Motor neuron (in vitro differentiated cells): ENCODE results near the gene NECAP2. TPM values are rescaled to one million over a fixed set of nuclear protein-coding genes. Genes with fewer than 3 reads are reported as not detected.
A peak's percentile ranks its signal among the peaks of the same experiment; 100 is the strongest.

Experiments
- ATAC-seq, 8 experiments: fragments of 200-7000 bp; cut with Tn5 transposase; replicated peaks in 6 of 8; 2 replicates each; pipeline ENCODE4 v1.8.0; 2021; ENCODE audit warnings: mild to moderate bottlenecking in 8 of 8, moderate library complexity in 8 of 8
- H3K27ac ChIP-seq, 2 donors: fragments of 250-450 bp; sonication (Bioruptor Pico); 2 replicates each; pipeline ENCODE4 v1.9.0; 2021; ENCODE audit warnings: antibody characterized with exemption in 2 of 2, mild to moderate bottlenecking in 2 of 2, moderate library complexity in 1 of 2
- H3K4me1 ChIP-seq, 2 donors: fragments of 250-450 bp; sonication (Bioruptor Pico); replicated peaks in 1 of 2; 2 replicates each; pipeline ENCODE4 v1.6.1; 2021; ENCODE audit warnings: antibody characterized with exemption in 2 of 2, mild to moderate bottlenecking in 2 of 2, moderate library complexity in 1 of 2
- H3K4me3 ChIP-seq, 5 donors: fragments of 250-450 bp; sonication (Bioruptor Pico); 2 replicates each; pipeline ENCODE4 v1.9.0; 2021; ENCODE audit warnings: antibody characterized with exemption in 5 of 5, mild to moderate bottlenecking in 5 of 5, moderate library complexity in 4 of 5
- WGBS, 10 experiments: fragments of 450-650 bp; shearing (Covaris generic); methylation state at CpG; one replicate each; pipeline ENCODE4 v1.0.0; 2022; 5-methylcytosine and 5-hydroxymethylcytosine counted together
- in situ Hi-C, 9 experiments: fragments of 400-800 bp; cut with MboI; loops; one replicate each; pipeline ENCODE4 v1.15.0; 2021; ENCODE audit warnings: low sequenced_read_pairs in 9 of 9, low pct_unique_long_range_greater_than_20kb in 2 of 9; ENCODE audit not compliant: unreplicated experiment in 9 of 9
- total RNA-seq, 8 experiments: library from RNA; unstranded; fragments of 300-600 nt; gene quantifications; 2 replicates each; pipeline versions ENCODE4 v1.2.3 to v1.2.4, GENCODE V29; 2022

NECAP2 gene
- total RNA-seq, 8 experiments from 2014 or later: 23.9 to 77.3 (median 47.2) TPM

DNA sequence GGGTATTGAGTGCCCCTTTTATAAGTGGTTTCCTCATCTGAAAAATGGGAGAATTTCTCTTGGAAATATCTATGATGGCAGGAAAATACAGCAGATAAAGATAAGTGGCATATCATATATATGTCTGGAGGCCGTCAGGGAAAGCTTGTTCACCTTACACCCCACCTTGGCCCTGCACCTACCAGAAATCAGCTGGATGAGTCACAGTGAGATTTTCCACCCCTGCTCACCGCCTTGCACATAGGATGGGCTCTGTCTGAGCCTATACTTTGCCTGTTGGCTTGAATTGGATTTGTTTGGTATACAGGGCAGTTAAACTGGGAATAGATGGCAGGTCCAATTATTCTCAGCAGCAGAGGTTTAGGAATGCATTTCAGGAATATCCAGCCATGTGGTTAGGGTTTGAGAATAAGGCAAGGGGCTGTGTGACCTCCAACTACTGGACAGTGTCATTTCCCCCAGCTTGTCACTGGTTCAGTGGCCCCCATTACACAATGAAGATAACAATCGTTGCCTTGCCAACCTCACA, 3.5 kb upstream of the NECAP2 start, which contains the start of gene SPATA21:
Gene SPATA21, minus strand, starts transcription at position 479 of the 529 bp plus-strand sequence. CDS start 6,053 bp downstream, outside the sequence.
- no peak for ATAC-seq
- WGBS, 10 experiments: 0 to 71% (median 56%) methylated on average over 1 to 3 of the region's 3 CpGs; no CpG with 5 or more reads in 1 of the 10 experiments
- Histone ChIP-seq H3K27ac (no peak within 1 kb of the TSS), H3K4me3 (no peak within 1 kb of the TSS), H3K4me1 (peaks cover 8 to 10% of the 10 kb centered on the region in 2 donors)
- in situ Hi-C loops: no loop called here

DNA sequence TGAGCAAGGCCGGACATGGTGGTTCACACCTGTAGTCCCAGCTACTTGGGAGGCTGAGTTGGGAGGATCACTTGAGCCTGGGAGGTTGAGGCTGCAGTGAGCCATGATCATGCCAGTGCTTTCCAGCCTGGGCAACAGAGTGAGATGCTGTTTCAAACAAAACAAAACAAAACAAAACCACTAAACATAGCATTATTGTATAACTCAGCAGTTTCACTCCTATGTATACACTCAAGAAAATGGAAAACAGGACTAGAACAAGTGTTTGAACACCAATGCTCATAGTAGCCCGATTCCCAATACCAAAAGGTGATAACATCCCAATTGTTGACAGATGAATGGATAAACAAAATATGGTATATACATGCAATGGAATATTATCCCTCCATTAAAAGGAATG, 2.0 kb upstream of the NECAP2 start:
- Histone ChIP-seq H3K4me1 (peaks cover 8 to 11% of the 10 kb centered on the region in 2 donors), H3K4me3 (no peak overlapping the region), H3K27ac (no peak overlapping the region)
- in situ Hi-C loops: no loop called here
- ATAC-seq: no peak
- 38 to 100% (median 83%) methylated on average over 1 to 2 of the region's 2 CpGs; no CpG with 5 or more reads in 1 of the 10 experiments for WGBS, 10 experiments

DNA sequence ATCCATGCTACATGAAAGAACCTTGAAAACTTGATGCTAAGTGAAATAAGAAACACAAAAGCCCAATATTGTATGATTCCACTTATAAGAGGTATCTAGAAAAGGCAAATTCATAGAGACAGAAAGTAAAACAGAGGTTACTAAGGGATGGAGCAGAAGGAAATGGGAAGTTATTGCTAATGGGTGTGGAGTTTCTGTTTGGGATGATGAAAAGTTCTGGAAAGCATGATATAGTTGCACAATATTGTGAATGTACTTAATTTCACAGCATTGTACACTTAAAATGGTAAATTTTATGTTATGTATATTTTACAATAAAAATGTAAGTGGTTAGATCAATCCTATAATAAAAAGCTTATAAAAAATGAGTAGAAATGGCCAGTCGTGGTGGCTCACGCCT, 1.6 kb upstream of the NECAP2 start:
- Histone ChIP-seq H3K4me3 (no peak overlapping the region), H3K27ac (no peak overlapping the region), H3K4me1 (peaks cover 8 to 11% of the 10 kb centered on the region in 2 donors)
- in situ Hi-C loops: no loop called here
- WGBS, 10 experiments: 67 to 100% (median 86%) methylated on average over 1 to 2 of the region's 2 CpGs; no CpG with 5 or more reads in 3 of the 10 experiments
- ATAC-seq: no peak

DNA sequence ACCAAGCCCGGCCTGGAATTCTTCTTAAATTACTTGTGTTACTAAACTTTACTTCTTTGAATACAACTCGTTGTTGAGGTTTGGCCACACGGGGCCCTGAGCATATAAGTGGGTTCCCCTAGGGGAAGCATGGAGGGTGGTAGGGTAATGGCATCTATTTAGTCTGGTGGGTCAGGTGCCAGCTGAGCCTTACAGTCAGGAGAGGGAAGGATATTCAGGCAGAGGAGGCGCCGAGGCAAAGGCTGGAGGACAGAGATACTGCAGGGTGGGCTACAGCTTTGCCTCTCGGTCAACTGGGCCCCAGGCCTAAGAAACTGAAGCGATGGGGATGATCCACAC, 424 bp upstream of the NECAP2 start:
- Histone ChIP-seq H3K4me3 (peak overlapping the region; percentile 68 to 99 (median 86)), H3K27ac (peak overlapping the region; percentile 24 to 46), H3K4me1 (peaks cover 8 to 11% of the 10 kb centered on the region in 2 donors)
- 56 to 86% (median 80%) methylated on average over 3 to 4 of the region's 7 CpGs; no CpG with 5 or more reads in 7 of the 10 experiments for WGBS, 10 experiments
- in situ Hi-C loops: no loop called here
- ATAC-seq: peak in 3 of 8 experiments; percentile 5 to 63 (median 22)

DNA sequence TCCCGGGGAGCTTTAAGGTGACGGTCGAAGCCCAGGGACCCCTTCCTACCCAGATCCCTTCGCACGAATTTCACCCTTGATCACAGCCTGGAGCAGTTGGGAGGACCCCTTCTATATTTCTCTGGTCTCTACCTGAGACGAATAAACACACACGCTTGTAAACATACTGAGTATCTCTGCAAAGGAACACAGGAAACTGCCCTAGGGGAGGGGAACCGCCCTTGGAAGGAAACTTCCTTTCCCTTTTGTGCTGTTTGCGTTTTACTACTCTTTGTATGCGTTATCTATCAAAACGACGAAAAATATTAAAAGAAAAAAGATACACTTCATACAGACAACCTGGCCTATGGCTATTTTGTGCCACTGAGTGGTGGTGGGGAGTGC, 750 bp downstream of the NECAP2 start:
- H3K27ac ChIP-seq: peak overlapping the region; percentile 85 to 87
- WGBS, 10 experiments: 0 to 17% (median 6%) methylated on average over 2 to 11 of the region's 12 CpGs; no CpG with 5 or more reads in 1 of the 10 experiments
- peak in 2 of 8 experiments; percentile 12 to 20 for ATAC-seq

DNA sequence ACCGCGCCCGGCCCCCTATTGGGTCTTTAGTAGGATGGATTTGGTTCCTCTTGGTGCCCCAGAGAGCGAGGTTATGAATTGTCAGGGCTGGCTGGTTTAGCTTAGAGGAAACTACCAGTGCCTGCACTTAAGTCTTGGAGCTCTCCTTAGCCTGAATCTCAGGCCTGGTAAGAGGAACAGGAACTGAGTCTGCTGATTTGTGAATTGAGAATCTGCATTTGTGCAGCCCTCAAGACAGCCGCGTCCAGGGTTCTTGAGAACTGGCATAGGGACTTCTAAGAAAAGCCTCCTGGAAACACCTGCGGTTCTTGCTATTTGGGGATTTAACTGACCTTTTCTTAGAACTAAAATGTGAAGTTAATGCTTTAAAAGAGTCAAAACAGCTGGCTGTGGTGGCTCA, 1.7 kb downstream of the NECAP2 start:
- H3K4me3 ChIP-seq: no peak overlapping the region
- H3K27ac ChIP-seq: no peak overlapping the region
- 89 to 100% (median 96%) methylated on average over 1 to 6 of the region's 7 CpGs; no CpG with 5 or more reads in 1 of the 10 experiments for WGBS, 10 experiments
- H3K4me1 ChIP-seq: peaks cover 8 to 11% of the 10 kb centered on the region in 2 donors
- in situ Hi-C loops: no loop called here
- no peak for ATAC-seq

More for the DNA sequence above, 750 bp downstream of the NECAP2 start:
- Histone ChIP-seq H3K4me1 (peaks cover 8 to 11% of the 10 kb centered on the region in 2 donors), H3K4me3 (peak overlapping the region; percentile 68 to 99 (median 86))
- in situ Hi-C loops: no loop called here

DNA sequence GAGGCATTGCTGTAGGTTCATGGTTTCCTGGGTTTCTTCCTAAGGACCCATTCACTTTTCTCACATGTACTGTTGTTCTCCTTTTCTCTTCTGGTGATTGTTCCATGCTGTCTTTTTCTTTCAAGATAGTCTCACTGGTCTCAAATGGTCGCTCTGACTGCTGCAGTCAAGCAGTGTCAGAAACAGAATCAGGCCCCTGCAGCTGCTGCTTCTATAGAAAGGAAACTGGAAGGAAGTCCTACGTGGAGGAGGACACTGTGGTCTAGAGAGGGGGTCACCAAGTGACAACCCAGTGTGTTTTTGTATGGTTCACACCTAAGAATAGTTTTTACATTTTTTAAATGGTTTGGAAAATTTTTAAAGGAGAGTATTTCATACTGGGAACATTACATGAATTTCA, 2.4 kb downstream of the NECAP2 start:
- no peak for ATAC-seq
- peaks cover 8 to 11% of the 10 kb centered on the region in 2 donors for H3K4me1 ChIP-seq
- WGBS, 10 experiments: 50 to 100% (median 88%) methylated on average over 1 to 2 of the region's 2 CpGs; no CpG with 5 or more reads in 3 of the 10 experiments
- no peak overlapping the region for H3K4me3 ChIP-seq
- in situ Hi-C loops: no loop called here
- no peak overlapping the region for H3K27ac ChIP-seq

DNA sequence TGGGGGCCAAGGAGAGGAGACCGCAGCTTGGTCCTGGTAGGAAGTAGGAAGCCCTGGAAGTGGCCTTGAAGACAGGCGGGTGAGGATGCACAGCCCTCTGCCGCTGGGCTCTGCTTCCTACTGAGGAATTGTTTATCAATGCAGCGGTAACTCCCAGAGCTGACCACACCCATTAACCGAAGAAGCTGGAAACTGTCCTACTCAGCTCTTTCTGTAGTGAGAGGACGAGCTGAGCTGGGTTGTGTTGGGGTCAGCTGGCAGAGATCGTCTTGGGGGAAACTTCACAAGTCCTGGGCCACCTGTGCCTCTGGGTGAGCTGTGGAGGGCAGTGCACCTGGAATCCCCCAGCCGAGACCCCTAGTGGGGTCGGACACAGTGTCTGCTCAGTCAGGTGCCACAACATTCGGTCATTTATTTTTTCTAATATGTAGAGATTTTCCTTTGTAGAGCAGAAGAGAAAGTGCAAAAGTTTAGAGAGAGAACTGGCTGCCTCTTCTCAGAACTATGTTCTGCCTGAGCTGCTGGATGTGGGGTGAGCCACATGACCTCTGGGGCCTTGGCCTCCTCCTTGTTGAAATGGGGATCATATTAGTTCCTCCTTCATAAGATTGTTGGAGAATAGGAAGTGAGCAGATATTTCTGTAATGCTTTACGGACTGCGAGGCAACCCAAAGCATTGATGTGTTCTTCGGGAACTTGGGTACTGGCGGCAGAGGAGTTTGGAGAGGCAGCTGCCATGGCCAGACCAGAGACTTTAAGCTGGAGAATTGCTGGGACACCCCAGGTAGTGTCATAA, 3.6 kb downstream of the NECAP2 start:
- peak in 3 of 8 experiments; percentile 8 to 33 (median 23) for ATAC-seq
- 67 to 100% (median 93%) methylated on average over 1 to 13 of the region's 14 CpGs; no CpG with 5 or more reads in 1 of the 10 experiments for WGBS, 10 experiments
- Histone ChIP-seq H3K4me1 (peaks cover 8 to 11% of the 10 kb centered on the region in 2 donors), H3K27ac (no peak overlapping the region), H3K4me3 (no peak overlapping the region)
- in situ Hi-C loops: no loop called here

DNA sequence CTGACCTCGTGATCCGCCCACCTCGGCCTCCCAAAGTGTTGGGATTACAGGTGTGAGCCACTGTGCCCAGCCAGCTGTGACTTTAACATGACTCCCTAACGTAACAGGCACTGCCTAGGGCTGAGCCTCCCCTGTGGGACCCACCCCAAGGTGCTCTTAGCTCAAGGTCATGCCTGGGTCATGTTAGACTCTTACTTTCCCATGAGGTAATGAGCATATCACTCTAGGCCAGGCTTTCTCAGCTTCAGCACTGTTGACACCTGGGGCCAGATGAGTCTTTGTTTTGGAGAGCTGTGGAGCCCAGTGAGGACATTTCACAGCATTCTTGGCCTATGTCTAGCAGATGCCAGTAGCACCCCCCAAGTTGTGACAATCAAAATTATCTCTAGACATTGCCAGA, 4.5 kb downstream of the NECAP2 start:
- in situ Hi-C loops: no loop called here
- 95 to 100% (median 100%) methylated on average over 1 to 3 of the region's 4 CpGs; no CpG with 5 or more reads in 7 of the 10 experiments for WGBS, 10 experiments
- no peak for ATAC-seq

DNA sequence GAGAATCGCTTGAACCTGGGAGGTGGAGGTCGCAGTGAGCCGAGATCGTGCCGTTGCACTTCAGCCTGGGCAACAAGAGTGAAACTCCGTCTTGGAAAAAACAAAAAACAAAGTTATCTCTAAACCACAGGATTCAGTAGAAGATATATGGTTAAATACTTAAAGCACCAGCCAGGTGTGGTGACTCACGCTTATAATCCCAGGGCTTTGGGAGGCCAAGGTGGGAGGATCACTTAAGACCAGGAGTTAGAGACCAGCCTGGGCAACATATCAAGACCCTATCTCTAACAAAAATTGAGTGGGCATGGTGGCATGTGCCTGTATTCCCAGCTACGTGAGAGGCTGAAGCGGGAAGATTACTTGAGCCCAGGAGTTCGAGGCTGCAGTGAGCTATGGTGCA, 5.6 kb downstream of the NECAP2 start:
- Histone ChIP-seq H3K4me3 (no peak overlapping the region), H3K27ac (no peak overlapping the region), H3K4me1 (peaks cover 8% of the 10 kb centered on the region in 2 donors)
- in situ Hi-C loops: no loop called here
- ATAC-seq: no peak
- WGBS, 10 experiments: 53 to 100% (median 98%) methylated on average over 1 to 10 of the region's 10 CpGs; no CpG with 5 or more reads in 3 of the 10 experiments

More for the DNA sequence above, 4.5 kb downstream of the NECAP2 start:
- no peak overlapping the region for H3K27ac ChIP-seq
- no peak overlapping the region for H3K4me3 ChIP-seq
- peaks cover 8 to 10% of the 10 kb centered on the region in 2 donors for H3K4me1 ChIP-seq

DNA sequence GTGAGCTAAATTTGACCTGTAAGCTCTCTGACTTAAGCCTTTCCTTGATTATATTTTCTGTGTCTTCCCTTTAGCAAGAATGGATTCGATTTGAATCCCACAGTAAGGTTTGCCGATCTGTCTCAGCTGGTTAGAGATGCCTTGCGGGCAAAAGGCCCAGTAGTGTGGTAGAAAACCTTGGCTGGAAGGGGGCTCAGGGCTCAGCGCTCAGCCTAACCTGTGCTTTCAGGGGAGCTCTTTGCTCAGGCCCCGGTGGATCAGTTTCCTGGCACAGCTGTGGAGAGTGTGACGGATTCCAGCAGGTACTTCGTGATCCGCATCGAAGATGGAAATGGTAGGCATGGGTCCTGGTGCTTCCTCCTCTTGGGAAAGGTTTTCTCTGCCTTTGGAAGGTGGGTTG, 7.1 kb downstream of the NECAP2 start:
- no peaks in the 10 kb centered on the region for H3K4me1 ChIP-seq
- in situ Hi-C loops: no loop called here
- ATAC-seq: no peak
- no peak overlapping the region for H3K4me3 ChIP-seq
- H3K27ac ChIP-seq: no peak overlapping the region
- 93 to 100% (median 96%) methylated on average over 1 to 9 of the region's 9 CpGs; no CpG with 5 or more reads in 3 of the 10 experiments for WGBS, 10 experiments

DNA sequence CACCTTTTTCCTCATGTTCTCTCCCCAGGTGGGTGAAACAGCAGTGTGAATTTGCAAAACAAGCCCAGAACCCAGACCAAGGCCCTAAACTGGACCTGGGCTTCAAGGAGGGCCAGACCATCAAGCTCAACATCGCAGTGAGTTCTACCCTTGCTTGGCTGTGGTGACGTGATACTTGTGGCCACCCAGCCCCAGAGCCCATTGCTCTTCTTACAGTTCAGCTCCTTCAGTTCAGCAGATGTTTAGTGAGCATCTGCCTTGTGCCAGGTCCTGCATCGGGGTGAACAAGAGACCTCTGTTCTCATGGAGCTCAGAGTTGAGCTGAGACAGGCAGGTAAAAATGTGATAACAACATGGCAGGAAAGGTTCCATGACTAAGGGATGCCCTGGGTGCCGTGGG, 8.5 kb downstream of the NECAP2 start:
- ATAC-seq: no peak
- in situ Hi-C loops: no loop called here
- Histone ChIP-seq H3K4me1 (no peaks in the 10 kb centered on the region), H3K4me3 (no peak overlapping the region), H3K27ac (no peak overlapping the region)
- WGBS, 10 experiments: 71 to 100% (median 93%) methylated on average over 1 to 4 of the region's 4 CpGs; no CpG with 5 or more reads in 5 of the 10 experiments

DNA sequence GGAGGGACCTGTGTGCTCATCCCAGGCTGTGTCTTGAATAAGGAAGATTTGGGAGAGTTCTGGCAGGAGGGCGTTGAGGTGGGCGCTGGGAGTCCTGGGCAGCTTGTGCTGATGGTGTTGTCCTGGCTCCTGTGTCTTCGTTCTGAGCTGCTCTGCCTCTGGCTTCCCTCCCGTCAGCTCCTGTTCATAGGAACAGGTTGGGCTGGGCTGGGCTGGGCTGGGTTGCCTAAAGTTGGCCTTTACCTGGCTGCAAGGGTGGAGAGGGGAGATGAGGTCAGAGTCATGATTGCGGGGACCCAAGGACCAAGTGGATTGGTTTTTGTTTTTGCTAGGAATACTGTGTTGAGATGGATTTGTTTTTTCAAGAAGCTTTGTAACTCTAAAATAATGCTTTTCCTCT, 9.1 kb downstream of the NECAP2 start:
- in situ Hi-C loops: no loop called here
- 50 to 97% (median 90%) methylated on average over 1 to 4 of the region's 5 CpGs; no CpG with 5 or more reads in 6 of the 10 experiments for WGBS, 10 experiments
- Histone ChIP-seq H3K4me1 (no peaks in the 10 kb centered on the region), H3K4me3 (no peak overlapping the region), H3K27ac (no peak overlapping the region)
- no peak for ATAC-seq
